Measurements from ENCODE around the gene LDLR.
A peak's percentile ranks its signal among the peaks of the same experiment; 100 is the strongest.
"Not testable (repeated sequence)": the region's sequence is repeated elsewhere in the genome, so short reads cannot be mapped to it uniquely, and the experiment has no call there.

Gene LDLR

GRCh38 chr19:11140023-11140538, 50.8 kb downstream of the LDLR start:
- DNase-seq (ENCODE audit: low read depth in 2 of 2), result not testable (repeated sequence)

GRCh38 chr19:11140896-11141295, 51.6 kb downstream of the LDLR start:
- no peak for DNase-seq (ENCODE audit: low read depth in 2 of 2)

DNA sequence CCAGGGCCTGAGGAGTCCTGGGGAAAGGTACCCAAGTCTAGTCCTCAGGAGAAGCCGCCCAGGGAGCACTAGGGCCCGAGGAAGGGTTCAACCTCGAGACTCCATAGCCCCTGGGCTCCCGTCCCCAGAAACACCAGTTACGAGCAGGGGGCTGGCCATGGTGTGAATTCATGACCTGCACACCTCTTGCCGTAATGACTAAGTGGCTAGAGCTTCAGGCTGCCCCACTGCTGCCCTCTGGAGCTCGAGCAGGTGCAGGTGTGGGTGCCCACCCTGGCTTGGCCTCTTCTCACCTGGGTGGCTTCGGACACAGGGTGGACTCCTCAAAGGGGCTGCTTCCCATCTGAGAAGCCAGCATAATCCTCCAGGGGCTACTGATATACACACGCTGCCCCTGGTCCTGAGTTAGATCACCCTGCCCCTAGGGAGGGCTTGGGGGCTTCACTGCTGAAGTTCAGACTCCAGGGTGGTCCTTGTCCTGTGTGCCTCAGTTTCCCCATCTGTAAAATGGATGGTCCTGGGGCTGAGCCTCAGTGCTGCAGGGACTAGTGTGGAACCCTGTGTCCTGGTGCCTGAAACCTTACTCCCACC, 52.8 kb downstream of the LDLR start:
- DNase-seq (ENCODE audit: low read depth in 2 of 2), result no peak

- no peak for DNase-seq (ENCODE audit: low read depth in 2 of 2)
These were observed 53.4 kb downstream of the LDLR start for GRCh38 chr19:11142528-11143171.

DNA sequence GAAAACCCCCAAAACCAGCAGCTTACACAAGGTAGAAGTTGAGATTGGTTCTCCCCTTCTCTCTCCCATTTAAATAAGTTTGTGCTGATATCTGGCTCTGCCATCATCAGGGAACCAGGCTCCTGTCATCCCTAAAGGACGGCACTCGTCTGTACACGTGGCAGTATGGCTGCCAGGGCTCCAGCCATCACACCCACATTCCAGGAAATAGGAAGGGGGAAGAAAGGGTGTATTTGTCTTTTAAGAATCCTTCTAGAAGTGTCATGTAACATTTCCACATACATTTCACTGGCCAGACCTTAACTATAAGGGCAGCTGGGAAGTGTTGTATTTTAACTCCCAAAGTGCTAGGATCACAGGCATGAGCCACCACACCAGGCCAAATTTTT, 56.3 kb downstream of the LDLR start:
- DNase-seq (ENCODE audit: low read depth in 2 of 2), result no peak

DNA sequence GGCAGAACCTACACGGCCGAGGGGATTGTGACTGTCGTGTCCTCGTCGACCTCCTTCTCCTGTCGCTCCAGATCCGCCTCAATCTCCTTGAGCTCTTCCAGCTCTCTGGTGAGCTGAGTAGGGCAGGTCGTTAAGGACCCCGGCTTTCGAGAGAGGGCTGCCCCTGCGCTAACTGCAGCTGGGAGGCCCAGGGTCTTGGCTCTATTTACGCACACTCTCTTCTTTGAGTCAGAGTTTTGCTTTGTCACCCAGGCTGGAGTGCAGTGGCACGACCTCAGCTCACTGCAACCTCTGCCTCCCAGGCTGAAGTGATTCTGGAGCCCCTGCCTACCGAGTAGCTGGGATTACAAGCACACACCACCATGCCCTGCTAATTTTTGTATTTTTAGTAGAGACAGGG, 58.7 kb downstream of the LDLR start:
- DNase-seq (ENCODE audit: low read depth in 2 of 2), result no peak

- no peak for DNase-seq (ENCODE audit: low read depth in 2 of 2)
These were observed 61.9 kb downstream of the LDLR start for GRCh38 chr19:11151181-11151580.

- DNase-seq (ENCODE audit: low read depth in 2 of 2), result no peak
These were observed 63.2 kb downstream of the LDLR start for GRCh38 chr19:11152318-11153062.

DNA sequence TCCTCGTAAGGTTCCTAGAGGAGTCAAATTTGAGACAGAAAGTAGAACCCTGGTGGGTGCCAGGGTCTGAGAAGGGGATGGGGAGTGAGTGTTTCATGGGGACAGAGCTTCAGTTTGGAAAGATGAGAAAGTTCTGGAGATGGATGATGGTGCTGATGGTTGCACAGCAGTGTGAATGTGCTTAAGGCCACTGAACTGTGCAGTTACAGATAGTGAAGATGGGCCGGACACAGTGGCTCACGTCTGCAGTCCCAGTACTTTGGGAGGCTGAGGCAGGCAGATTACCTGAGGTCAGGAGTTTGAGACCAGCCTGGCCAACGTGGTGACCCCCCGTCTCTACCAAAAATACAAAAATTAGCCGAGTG, 65.4 kb downstream of the LDLR start:
- no peak for DNase-seq (ENCODE audit: low read depth in 2 of 2)

GRCh38 chr19:11155373-11156120, 66.3 kb downstream of the LDLR start, which contains the start of gene SPC24:
SPC24 (minus strand) TSS chr19:11155782; CDS start chr19:11155776, 6 bp downstream.
- peak; percentile 74 to 79 for DNase-seq (ENCODE audit: low read depth in 2 of 2)

DNA sequence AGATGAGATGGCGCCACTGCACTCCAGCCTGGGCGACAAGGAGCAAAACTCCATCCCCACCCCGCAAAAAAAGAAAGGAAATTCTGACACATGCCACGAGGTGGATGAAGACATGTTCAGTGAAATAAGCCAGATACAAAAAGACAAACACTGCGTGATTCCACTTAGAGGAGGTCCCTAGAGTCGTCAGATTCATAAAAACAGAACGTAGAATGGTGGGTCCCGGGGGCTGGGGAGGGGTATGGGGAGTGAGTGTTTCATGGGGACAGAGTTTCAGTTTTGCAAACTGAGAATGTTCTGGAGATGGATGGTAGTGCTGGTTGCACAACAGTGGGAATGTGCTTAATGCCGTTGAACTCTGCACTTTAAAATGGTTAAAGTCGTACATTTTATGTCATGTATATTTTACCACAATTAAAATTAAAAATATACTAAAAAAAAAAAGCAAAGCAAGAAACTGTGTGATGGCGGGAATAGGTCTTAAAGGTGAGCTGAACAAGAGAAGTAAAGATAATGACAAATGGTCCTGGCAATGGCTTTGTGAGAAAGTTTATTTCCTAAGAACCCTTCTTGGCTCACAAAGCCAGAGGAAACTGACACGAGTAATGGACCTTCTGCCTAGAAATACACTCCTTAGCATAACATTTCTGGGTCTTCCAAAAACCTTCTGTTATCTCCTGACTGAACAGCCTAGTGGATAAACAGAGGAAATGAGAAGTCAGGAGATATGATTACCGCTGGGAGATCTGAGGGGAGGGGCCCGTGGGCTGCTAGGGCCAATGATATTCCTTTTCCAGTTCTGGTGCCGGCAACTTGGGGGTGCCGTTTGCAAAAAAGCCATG, 70.6 kb downstream of the LDLR start:
- DNase-seq (ENCODE audit: low read depth in 2 of 2), result no peak

DNA sequence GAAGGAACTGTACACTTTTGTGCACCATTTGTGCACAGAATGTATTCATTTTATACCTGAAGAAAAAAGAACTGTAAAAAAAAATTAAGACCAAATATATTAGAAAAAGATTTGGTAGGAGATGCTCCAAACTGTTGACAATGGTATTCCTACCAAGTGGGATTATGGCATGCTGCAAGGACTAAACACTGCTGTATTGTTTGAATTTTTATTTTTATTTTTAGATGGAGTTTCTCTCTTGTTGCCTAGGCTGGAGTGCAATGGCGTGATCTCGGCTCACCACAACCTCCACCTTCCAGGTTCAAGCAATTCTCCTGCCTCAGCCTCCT, 71.1 kb downstream of the LDLR start:
- not testable (repeated sequence) for DNase-seq (ENCODE audit: low read depth in 2 of 2)

- DNase-seq (ENCODE audit: low read depth in 2 of 2), result no peak
These were observed 75.0 kb downstream of the LDLR start for GRCh38 chr19:11164296-11164695.

DNA sequence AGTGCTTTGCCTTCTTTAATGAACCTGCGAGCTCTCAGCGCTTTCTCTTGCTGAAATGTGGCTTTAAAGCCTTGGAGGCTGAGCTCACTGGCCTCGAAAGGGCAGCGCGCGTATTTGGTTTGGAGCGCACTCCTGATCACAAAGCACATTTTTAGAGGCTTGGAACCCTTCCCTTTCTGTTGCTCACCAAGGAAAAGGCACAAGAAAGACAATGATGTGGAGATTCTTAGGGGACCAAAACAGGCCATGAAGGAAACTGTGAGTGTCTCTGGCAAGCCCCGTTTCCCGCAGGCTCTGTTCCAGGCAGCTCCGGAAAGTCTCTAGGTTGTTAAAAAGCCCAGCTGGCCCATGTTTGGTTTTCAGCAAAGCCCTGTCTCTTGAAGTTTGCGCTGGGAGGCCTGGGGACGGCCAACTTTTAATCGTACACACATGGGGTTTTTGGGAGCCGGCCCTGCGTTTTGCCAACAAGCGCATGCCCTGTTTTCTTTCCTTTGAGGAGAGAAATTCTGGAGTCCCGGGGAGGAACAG, 75.7 kb downstream of the LDLR start:
- DNase-seq (ENCODE audit: low read depth in 2 of 2), result no peak

GRCh38 chr19:11165486-11166030, 76.3 kb downstream of the LDLR start:
- DNase-seq (ENCODE audit: low read depth in 2 of 2), result no peak

DNA sequence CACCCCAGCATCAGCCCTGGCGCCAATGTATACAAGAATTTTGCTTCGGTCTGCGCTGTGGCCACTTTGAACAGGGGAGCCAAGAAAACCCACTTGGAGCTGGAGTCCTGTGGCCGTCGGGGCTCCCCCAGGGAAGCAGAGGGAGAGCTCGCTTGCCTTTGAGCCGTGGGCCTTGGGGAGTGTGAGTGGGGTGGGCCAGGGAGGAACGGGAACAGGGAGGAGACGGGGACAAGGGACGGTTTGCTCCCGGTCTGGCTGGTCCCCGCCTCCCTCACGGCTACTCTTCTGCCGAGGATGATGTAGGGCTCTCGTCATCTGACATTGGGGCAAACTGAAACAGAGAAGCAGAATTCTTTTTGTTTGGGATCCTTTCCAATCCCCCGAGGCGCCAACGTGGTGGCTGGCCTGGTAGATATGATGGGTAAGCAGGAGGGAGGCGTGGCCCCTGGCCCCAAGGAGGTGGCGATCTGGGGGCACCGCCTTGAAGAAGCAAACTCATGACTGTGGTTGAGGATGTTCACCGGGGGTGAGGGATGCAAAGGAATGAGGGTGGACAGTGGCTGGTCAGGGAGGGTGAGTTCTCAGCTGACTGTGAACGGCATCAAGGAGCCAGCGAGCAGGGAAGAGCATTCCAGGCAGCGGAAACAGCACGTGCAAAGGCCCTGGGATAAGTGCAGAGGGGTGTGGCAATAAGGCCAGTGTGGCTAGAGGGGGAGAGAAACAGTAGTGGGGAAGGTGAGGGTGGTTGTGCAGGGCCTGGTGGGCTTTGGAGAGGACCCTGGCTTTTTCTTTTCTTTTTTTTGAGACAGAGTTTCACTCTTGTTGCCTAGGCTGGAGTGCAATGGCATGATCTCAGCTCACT, 77.2 kb downstream of the LDLR start:
- no peak for DNase-seq (ENCODE audit: low read depth in 2 of 2)

DNA sequence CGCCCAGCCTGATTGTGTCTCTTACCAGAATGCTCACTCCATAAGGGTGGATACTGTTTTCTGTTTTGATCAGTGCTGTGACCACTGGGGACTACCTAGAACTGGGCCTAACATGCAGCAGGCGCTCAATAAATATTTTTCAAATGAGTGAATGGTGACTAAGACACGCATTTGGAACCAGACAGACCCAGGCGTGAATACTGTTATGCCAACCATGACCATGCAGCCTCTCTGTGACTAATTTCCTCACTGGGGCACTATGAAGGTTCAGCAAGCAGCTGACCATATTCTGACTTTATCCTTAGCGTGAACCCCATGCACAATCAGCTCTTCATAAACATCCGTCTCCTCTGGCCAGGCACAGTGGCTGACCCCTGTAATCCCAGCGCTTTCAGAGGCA, 79.3 kb downstream of the LDLR start:
- no peak for DNase-seq (ENCODE audit: low read depth in 2 of 2)

DNA sequence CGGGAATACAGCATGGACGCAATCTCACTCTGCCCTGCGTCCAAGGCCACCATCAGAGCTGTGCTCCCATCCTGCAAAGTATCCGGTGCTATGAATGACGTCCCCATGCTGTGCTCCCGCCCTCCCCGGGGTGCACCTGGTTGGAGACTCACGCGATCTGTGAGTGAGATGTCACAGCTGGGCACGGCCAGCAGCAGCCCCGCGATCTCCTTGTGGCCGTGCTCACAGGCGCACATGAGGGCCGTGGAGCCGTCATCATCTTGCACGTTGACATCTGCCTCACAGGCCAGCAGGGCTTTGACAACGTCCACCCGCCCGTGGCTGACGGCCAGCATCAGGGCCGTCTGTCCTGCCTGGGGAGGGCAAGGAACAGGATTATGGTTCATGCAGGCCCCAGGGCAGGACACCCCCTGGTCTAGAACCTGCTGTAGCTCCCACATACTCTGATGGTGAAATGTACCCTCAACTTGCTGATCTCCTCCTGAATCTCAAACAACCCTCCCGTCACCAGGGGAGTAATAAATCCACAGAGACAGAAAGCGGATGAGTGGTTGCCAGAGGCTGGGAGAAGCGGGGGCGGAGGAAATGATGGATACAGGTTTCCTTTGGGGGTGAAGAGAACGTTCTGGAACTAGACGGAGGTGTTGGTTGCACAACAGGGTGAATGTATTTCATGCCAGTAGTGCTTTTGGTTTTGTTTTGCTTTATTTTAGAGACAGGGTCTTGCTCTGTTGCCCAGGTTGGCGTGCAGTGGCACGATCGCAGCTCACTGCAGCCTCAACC, 80.8 kb downstream of the LDLR start:
- no peak for DNase-seq (ENCODE audit: low read depth in 2 of 2)

- DNase-seq (ENCODE audit: low read depth in 2 of 2), result no peak
These were observed 81.9 kb downstream of the LDLR start for GRCh38 chr19:11171144-11171543.

All from stimulated activated CD4-positive, alpha-beta T cell treated with anti-CD3 and anti-CD28 coated beads, Interleukin-1b, Interleukin-23, amount 100 ng/mL, for 4 hours (primary cell).